CD1c-positive myeloid dendritic cell (primary cell): Measurements from ENCODE around the gene OIT3.
A peak's percentile ranks its signal among the peaks of the same experiment; 100 is the strongest.
"Not testable (repeated sequence)": the region's sequence is repeated elsewhere in the genome, so short reads cannot be mapped to it uniquely, and the experiment has no call there.

Source experiments
- DNase-seq: peaks from one replicate; pipeline ENCODE4 v3.0.0-alpha.2; 2016; ENCODE audit errors: extremely low spot score

OIT3 gene

DNA sequence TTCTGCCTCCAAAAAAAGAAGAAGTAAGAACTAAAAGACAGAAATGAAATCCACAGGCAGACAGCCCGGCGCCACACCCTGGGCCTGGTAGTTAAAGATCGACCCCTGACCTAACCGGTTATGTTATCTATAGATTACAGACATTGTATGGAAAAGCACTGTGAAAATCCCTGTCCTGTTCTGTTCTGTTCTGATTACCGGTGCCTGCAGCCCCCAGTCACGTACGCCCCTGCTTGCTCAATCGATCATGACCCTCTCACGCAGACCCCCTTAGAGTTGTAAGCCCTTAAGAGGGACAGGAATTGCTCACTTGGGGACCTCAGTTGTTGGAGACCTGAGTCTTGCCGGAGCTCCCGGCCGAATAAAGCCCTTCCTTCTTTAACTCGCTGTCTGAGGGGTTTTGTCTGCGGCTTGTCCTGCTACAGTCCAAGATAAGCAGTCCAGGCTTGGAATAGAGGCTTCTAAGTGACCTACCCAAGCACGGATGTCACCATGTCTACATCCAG is 10.5 kb downstream of the OIT3 start:
- DNase-seq, result not testable (repeated sequence)

DNA sequence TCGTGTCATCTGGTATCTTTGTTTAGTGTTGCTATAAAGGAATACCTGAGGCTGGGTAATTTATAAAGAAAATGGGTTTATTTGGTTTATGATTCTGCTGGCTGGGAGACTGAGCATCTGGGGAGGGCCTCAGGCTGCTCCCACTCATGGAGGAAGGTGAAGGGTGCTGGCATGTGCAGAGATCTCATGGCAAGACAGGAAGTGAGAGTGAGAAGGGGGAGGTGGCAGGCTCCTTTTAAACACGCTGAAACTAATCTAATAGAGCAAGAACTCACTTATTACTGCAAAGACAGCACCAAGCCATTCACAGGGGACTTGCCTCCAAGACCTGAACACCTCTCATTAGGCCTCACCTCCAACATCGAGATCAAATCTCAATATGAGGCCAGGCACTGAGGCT is 11.3 kb downstream of the OIT3 start:
- DNase-seq, result peak; percentile 13

- DNase-seq, result no peak
Measured at GRCh38 chr10:72906446-72906845, 12.9 kb downstream of the OIT3 start.

- no peak for DNase-seq
Measured at GRCh38 chr10:72910705-72911104, 17.2 kb downstream of the OIT3 start.

DNA sequence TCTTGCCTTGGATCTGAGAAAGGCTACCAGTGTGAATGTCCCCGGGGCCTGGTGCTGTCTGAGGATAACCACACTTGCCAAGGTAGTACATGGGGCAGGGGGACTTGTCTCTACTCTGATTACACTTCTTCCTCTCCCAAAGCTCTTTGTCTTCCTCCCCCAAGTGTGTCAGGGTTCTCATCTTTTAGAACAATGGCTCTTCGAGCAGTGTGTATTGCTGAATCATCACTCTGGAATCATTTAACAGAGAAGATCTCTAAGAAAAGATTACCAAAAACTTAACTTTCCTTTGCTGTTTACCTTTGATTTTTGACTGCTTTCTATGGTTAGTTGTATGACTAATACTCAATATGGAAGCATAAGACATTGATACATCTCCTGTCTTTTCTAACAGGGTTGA is 18.2 kb downstream of the OIT3 start:
- no peak for DNase-seq

DNA sequence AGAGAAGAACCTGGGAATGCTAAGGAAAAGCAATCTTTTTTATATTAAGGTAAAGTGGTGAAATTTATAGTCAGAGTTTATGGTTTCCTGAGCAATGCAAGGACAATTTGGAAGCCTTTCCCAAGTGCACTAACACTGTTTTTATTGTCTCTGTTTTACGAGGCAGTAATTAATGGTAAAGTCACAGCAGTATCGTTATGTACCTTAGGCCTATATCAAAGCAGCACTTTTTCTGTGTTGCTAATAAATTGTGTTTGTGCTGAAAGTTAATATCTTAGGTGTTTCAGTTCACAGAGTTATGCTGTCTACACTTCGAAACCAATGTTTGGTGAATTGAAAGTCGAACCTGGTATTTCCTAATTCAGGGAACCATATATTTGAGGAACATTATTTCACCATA is 19.2 kb downstream of the OIT3 start:
- no peak for DNase-seq

GRCh38 chr10:72913287-72913686 is 19.7 kb downstream of the OIT3 start:
- DNase-seq, result no peak

- DNase-seq, result not testable (repeated sequence)
Measured at GRCh38 chr10:72917201-72917600, 23.7 kb downstream of the OIT3 start.

GRCh38 chr10:72917803-72918332 is 24.3 kb downstream of the OIT3 start:
- DNase-seq, result not testable (repeated sequence)

- no peak for DNase-seq
Measured at GRCh38 chr10:72918352-72918751, 24.8 kb downstream of the OIT3 start.

GRCh38 chr10:72921147-72921683 is 27.7 kb downstream of the OIT3 start:
- DNase-seq, result not testable (repeated sequence)

GRCh38 chr10:72924351-72924750 is 30.8 kb downstream of the OIT3 start:
- no peak for DNase-seq

DNA sequence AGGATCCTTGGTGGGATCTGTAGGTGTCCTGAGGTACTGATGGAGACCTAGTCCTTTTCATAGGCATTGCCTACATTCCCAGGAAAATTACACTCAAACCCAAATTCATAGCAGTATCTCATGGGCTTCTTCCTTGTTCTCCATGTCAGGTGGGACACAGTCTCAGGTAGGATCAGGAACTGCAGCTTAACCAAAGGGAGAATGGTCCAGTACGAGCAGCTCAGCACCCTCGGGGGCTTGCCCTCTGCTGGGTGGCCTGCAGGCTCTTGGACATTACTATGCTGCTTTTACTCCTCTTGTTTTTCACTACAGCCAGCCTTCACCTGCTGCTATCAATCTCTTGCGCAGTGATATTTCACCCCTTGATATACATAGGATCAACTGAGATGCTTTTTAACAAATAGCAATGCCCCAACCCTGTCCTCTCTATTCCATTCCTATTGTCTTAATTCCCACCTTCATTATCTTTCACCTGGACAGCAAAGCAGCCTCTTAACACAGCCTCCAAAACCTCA is 32.5 kb downstream of the OIT3 start:
- DNase-seq, result no peak

DNA sequence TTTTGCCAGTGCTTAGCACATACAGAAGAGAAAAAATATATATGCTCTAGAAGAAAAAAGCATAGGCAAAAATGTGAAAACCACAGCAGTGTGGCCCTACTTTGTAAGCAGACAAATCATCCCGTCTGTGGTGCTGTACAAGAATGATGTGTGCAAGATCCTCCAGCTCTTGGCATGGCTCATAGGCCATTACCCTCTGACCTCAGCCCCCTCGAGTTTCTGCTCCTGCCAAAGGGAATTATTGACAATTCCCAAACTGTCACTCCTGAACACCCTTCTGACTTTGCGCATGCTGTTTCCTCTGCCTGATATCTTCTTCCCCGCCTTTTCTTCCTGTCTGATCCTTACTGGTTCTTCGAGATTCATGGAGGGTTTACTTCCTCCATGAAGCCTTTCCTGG is 33.9 kb downstream of the OIT3 start:
- DNase-seq, result no peak

- no peak for DNase-seq
Measured at GRCh38 chr10:72928798-72929197, 35.3 kb downstream of the OIT3 start.

GRCh38 chr10:72930276-72930675 is 36.7 kb downstream of the OIT3 start:
- DNase-seq, result no peak

GRCh38 chr10:72932259-72933015 is 38.9 kb downstream of the OIT3 start:
- no peak for DNase-seq

GRCh38 chr10:72935361-72935760 is 41.8 kb downstream of the OIT3 start:
- DNase-seq, result peak; percentile 8

DNA sequence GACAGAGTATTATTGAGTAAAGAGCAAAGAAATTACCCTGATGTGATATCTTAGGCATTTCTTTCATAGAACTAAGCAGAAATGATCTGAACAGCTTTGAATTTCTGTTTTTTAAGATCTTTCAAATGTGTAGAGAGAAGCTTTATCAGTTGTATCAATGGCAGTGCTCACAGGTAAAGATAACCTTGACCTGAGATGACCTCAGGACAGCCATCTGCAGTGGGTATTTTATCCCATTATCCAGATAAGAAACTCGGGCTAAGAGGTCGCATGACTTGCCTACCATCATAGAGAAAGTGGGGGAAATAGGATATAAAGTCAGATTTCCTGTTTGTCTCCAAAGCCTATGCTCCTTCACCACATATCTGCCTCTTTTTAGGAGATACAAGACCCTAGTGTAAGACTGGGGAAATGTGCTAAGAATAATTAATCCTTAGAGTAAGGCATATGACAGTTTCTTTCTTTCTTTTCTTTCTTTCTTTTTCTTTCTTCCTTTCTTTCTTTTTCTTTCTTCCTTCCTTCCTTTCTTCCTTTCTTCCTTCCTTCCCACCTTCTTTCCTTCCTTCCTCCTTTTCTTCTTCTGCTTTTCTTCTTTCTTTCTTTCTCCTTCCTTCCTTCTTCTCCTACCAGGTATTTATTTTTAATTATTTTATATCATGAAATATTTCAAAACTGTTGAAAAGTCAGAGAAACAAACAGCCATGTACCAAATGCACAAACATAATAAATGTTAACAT is 50.1 kb downstream of the OIT3 start:
- DNase-seq, result no peak

GRCh38 chr10:72946963-72947362 is 53.4 kb downstream of the OIT3 start:
- no peak for DNase-seq

- no peak for DNase-seq
Measured at GRCh38 chr10:72948762-72949161, 55.2 kb downstream of the OIT3 start.

DNA sequence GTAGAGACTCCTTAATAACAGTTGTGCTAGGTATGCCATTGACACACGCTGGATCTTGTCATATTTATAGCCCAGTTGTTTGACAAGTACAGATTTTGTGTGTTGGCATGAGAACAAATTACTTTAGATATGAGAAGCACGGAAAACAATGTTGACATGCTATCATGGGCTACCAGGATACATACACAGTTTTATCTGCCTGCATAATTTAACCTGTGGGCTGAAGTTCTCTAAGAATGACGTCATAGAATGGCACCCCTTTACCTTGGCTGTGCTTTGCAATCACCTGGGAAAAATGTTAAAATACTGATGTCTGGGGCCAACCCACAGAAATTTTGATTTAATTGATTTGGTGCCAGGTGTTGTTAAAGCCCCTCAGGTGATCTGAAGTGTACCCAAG is 58.2 kb downstream of the OIT3 start:
- DNase-seq, result no peak
